Right atrium auricular region (tissue), 2 donors: ENCODE measurements around the gene IGFBP2. TPM values are rescaled to one million over a fixed set of nuclear protein-coding genes. Genes with fewer than 3 reads are reported as not detected.
"Not testable (repeated sequence)": the region's sequence is repeated elsewhere in the genome, so short reads cannot be mapped to it uniquely, and the experiment has no call there.

Experiments
- DNase-seq: peaks from one replicate; pipeline ENCODE4 v3.0.0-alpha.2; 2019; ENCODE audit warnings: low spot score
- H3K27ac ChIP-seq, 2 donors: fragments of 200-600 bp; sonication (generic); 1 replicate in 1 of 2; 2 replicates in 1 of 2; pipeline ENCODE4 v1.5.1; 2016 to 2019
- H3K27me3 ChIP-seq, 2 donors: fragments of 200-600 bp; sonication (generic); one replicate each; pipeline versions ENCODE4 v1.5.1 to v1.6.0; 2017 to 2019
- H3K36me3 ChIP-seq: fragments of 200-600 bp; sonication (generic); one replicate; pipeline ENCODE4 v1.5.1; 2016
- H3K4me1 ChIP-seq, 2 donors: fragments of 200-600 bp; sonication (generic); one replicate each; pipeline versions ENCODE4 v1.5.1 to v1.6.0; 2017 to 2019
- H3K4me3 ChIP-seq, 2 donors: fragments of 200-600 bp; sonication (generic); 1 replicate in 1 of 2; 2 replicates in 1 of 2; pipeline ENCODE4 v1.5.1; 2017 to 2019; ENCODE audit warnings: mild to moderate bottlenecking in 1 of 2, moderate library complexity in 1 of 2
- H3K9me3 ChIP-seq, 2 donors: fragments of 200-600 bp; sonication (generic); one replicate each; pipeline ENCODE4 v1.5.1; 2019
- total RNA-seq, 2 donors: library from RNA; depleted of rRNA; stranded (reverse); fragments of >200 nt; gene quantifications; one replicate each; pipeline ENCODE4 v1.1.0, GENCODE V29; 2016
- TF ChIP-seq, protein P1 (sequence below), 2 donors: fragments of 200-600 bp; sonication (generic); IDR thresholded peaks; one replicate each; pipeline ENCODE4 v1.5.1; 2019; ENCODE audit warnings: antibody characterized with exemption in 2 of 2

The IGFBP2 gene
- total RNA-seq, 2 donors from 2014 or later: 255 to 508 TPM

DNA sequence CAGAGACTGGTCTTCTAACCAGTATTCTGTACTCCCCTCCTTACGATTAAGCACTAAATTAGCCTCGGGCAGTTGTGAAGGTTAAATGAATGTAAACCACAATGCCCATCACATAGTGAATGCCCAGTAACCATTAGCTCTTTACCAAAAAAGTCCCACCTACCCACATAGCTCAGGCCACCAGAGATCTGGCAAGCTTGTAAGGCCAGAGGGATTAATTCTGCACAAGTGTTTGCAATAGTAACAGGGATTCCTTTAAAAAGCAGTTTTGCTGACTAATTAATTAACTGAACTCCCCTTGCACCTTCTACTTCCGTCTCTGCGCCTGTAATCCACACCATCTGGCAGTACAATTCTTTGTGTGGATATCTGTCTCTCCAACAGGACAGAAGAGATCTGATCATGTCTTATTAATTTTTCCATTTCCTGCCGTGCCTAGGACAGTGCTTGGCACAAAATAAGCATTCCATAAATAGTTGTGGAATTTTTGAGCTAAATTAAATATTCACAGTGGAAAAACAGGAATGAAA lies 36.2 kb upstream of the IGFBP2 start:
- no peaks in the 10 kb centered on the region for H3K36me3 ChIP-seq
- peaks cover 0 to 30% of the 10 kb centered on the region in 2 donors for H3K4me1 ChIP-seq
- H3K9me3 ChIP-seq: no peaks in the 10 kb centered on the region
- TF ChIP-seq, protein P1, sequence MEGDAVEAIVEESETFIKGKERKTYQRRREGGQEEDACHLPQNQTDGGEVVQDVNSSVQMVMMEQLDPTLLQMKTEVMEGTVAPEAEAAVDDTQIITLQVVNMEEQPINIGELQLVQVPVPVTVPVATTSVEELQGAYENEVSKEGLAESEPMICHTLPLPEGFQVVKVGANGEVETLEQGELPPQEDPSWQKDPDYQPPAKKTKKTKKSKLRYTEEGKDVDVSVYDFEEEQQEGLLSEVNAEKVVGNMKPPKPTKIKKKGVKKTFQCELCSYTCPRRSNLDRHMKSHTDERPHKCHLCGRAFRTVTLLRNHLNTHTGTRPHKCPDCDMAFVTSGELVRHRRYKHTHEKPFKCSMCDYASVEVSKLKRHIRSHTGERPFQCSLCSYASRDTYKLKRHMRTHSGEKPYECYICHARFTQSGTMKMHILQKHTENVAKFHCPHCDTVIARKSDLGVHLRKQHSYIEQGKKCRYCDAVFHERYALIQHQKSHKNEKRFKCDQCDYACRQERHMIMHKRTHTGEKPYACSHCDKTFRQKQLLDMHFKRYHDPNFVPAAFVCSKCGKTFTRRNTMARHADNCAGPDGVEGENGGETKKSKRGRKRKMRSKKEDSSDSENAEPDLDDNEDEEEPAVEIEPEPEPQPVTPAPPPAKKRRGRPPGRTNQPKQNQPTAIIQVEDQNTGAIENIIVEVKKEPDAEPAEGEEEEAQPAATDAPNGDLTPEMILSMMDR (IDR thresholded peaks at IDR 0.05): no peak
- no peak for DNase-seq
- H3K27ac ChIP-seq: no peak overlapping the region
- H3K27me3 ChIP-seq: no peaks in the 10 kb centered on the region
- H3K4me3 ChIP-seq: no peak overlapping the region

DNA sequence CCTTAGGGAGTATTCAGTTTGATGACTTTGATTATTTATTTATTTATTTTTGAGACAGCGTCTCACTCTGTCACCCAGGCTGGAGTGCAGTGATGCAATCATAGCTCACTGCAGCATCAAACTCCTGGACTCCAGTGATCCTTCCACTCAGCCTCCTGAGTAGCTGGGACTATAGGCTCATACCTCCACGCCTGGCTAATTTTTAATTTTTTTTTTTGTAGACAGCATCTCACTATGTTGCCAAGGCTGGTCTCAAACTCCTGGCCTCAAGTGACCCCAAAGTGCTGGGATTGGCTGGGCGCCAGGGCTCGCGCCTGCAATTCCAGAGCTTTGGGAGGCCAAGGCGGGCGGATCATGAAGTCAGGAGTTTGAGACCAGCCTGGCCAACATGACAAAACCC lies 35.4 kb upstream of the IGFBP2 start:
- not testable (repeated sequence) for H3K27me3 ChIP-seq, H3K9me3 ChIP-seq, DNase-seq, H3K27ac ChIP-seq, H3K36me3 ChIP-seq, H3K4me3 ChIP-seq
- peaks cover 0 to 30% of the 10 kb centered on the region in 2 donors for H3K4me1 ChIP-seq

GRCh38 chr2:216601632-216602409 lies 31.4 kb upstream of the IGFBP2 start:
- TF ChIP-seq, protein P1 (IDR thresholded peaks at IDR 0.05): no peak
- Histone ChIP-seq H3K27me3 (no peaks in the 10 kb centered on the region), H3K4me3 (no peak overlapping the region), H3K4me1 (peaks cover 0 to 22% of the 10 kb centered on the region in 2 donors), H3K27ac (no peak overlapping the region), H3K9me3 (no peaks in the 10 kb centered on the region), H3K36me3 (no peaks in the 10 kb centered on the region)
- no peak for DNase-seq

GRCh38 chr2:216603010-216603883 lies 30.0 kb upstream of the IGFBP2 start:
- Histone ChIP-seq H3K36me3 (no peaks in the 10 kb centered on the region), H3K4me3 (no peak overlapping the region), H3K4me1 (peaks cover 0 to 8% of the 10 kb centered on the region in 2 donors), H3K27ac (no peak overlapping the region), H3K27me3 (no peaks in the 10 kb centered on the region), H3K9me3 (no peaks in the 10 kb centered on the region)
- TF ChIP-seq, protein P1 (IDR thresholded peaks at IDR 0.05): no peak
- no peak for DNase-seq

GRCh38 chr2:216603884-216604245 lies 29.4 kb upstream of the IGFBP2 start:
- H3K9me3 ChIP-seq: no peaks in the 10 kb centered on the region
- TF ChIP-seq, protein P1 (IDR thresholded peaks at IDR 0.05): no peak
- DNase-seq: no peak

GRCh38 chr2:216604458-216604857 lies 28.8 kb upstream of the IGFBP2 start:
- Histone ChIP-seq H3K27ac (no peak overlapping the region), H3K9me3 (no peaks in the 10 kb centered on the region), H3K4me1 (peaks cover 0 to 8% of the 10 kb centered on the region in 2 donors), H3K4me3 (no peak overlapping the region), H3K27me3 (no peaks in the 10 kb centered on the region), H3K36me3 (no peaks in the 10 kb centered on the region)
- DNase-seq: no peak
- TF ChIP-seq, protein P1 (IDR thresholded peaks at IDR 0.05): no peak

More at GRCh38 chr2:216603884-216604245, 29.4 kb upstream of the IGFBP2 start:
- H3K27me3 ChIP-seq: no peaks in the 10 kb centered on the region
- peaks cover 0 to 8% of the 10 kb centered on the region in 2 donors for H3K4me1 ChIP-seq
- H3K4me3 ChIP-seq: no peak overlapping the region
- H3K27ac ChIP-seq: no peak overlapping the region
- no peaks in the 10 kb centered on the region for H3K36me3 ChIP-seq
